IMR-90 (cell line): ENCODE measurements around the gene ZNF362. TPM values are rescaled to one million over a fixed set of nuclear protein-coding genes. Genes with fewer than 3 reads are reported as not detected.

Source experiments
- ATAC-seq: fragments of 200-7000 bp; cut with Tn5 transposase; 2 replicates; pipeline ENCODE4 v1.9.1; 2020; ENCODE audit warnings: low read depth, mild to moderate bottlenecking, moderate library complexity
- BruUV-seq: library from RNA; stranded (reverse); fragments of 400-500 nt; replicated peaks from 2 replicates; lab custom pipeline; 2021; lab: Mats Ljungman, UMichigan
- CTCF ChIA-PET: fragments of 300-600 bp; formaldehyde crosslinking; extraction: SDS; loops from one replicate; lab custom pipeline; 2021; ENCODE audit warnings: antibody characterized with exemption; lab: Yijun Ruan, JAX
- POLR2A ChIA-PET: fragments of 300-600 bp; sonication (Branson Sonifier 250); formaldehyde crosslinking; loops from one replicate; lab custom pipeline; 2022; ENCODE audit warnings: antibody characterized with exemption; ENCODE audit not compliant: unreplicated experiment; lab: Charles Lee
- DNase-seq: peaks from one replicate; pipeline ENCODE4 v3.0.0; 2013
- H2AFZ ChIP-seq: replicated peaks from 2 replicates; pipeline ENCODE3; 2013; ENCODE audit warnings: low read length, mild to moderate bottlenecking; ENCODE audit not compliant: poor library complexity
- H2AK5ac ChIP-seq: 2 replicates; pipeline ENCODE4 v1.6.1; 2013; ENCODE audit warnings: low read depth, low read length, inconsistent platforms
- H2AK9ac ChIP-seq: replicated peaks from 2 replicates; pipeline ENCODE3; 2013; ENCODE audit warnings: mild to moderate bottlenecking, low read depth, low read length, moderate library complexity; ENCODE audit not compliant: poor library complexity
- H2BK120ac ChIP-seq: 2 replicates; pipeline ENCODE4 v1.6.1; 2013; ENCODE audit warnings: low read depth, low read length, inconsistent platforms
- H2BK15ac ChIP-seq: 3 replicates; pipeline ENCODE4 v1.6.1; 2013; ENCODE audit warnings: low read depth, low read length, inconsistent platforms
- H2BK20ac ChIP-seq: 2 replicates; pipeline ENCODE4 v1.6.1; 2013; ENCODE audit warnings: low read depth, mild to moderate bottlenecking, inconsistent platforms, low read length, moderate library complexity
- H2BK5ac ChIP-seq: 2 replicates; pipeline ENCODE4 v1.6.1; 2013; ENCODE audit warnings: mild to moderate bottlenecking, low read depth, low read length, inconsistent platforms; ENCODE audit not compliant: poor library complexity, severe bottlenecking
- H3K14ac ChIP-seq: replicated peaks from 2 replicates; pipeline ENCODE4 v1.6.1; 2013; ENCODE audit warnings: low read depth, low read length, inconsistent platforms
- H3K18ac ChIP-seq: 2 replicates; pipeline ENCODE4 v1.6.1; 2013; ENCODE audit warnings: low read depth, low read length, control low read depth
- H3K23ac ChIP-seq: 2 replicates; pipeline ENCODE4 v1.6.1; 2013; ENCODE audit warnings: low read depth, low read length, inconsistent platforms
- H3K27ac ChIP-seq: 2 replicates; pipeline ENCODE4 v1.5.1; 2013; ENCODE audit warnings: mild to moderate bottlenecking, control low read depth, low read length; ENCODE audit not compliant: insufficient read depth
- H3K27me3 ChIP-seq: 2 replicates; pipeline ENCODE4 v1.6.1; 2013; ENCODE audit warnings: low read length; ENCODE audit not compliant: control insufficient read depth, insufficient read depth
- H3K36me3 ChIP-seq: 2 replicates; pipeline ENCODE4 v1.6.1; 2013; ENCODE audit warnings: low read length, mixed read lengths; ENCODE audit not compliant: control insufficient read depth, insufficient read depth
- H3K4ac ChIP-seq: 2 replicates; pipeline ENCODE4 v1.6.1; 2013; ENCODE audit warnings: low read depth, low read length, inconsistent platforms
- H3K4me1 ChIP-seq: 2 replicates; pipeline ENCODE4 v1.6.1; 2013; ENCODE audit warnings: low read length, mixed read lengths; ENCODE audit not compliant: control insufficient read depth, insufficient read depth
- H3K4me2 ChIP-seq: 2 replicates; pipeline ENCODE4 v1.6.1; 2013; ENCODE audit warnings: low read depth, mild to moderate bottlenecking, control low read depth, low read length, moderate library complexity
- H3K4me3 ChIP-seq: 2 replicates; pipeline ENCODE4 v1.5.1; 2013; ENCODE audit warnings: low read depth, mild to moderate bottlenecking, control low read depth, low read length, moderate library complexity; ENCODE audit not compliant: insufficient read depth
- H3K56ac ChIP-seq: 2 replicates; pipeline ENCODE4 v1.6.1; 2013; ENCODE audit warnings: low read length, inconsistent platforms; ENCODE audit not compliant: insufficient read depth; ENCODE audit errors: extremely low read depth
- H3K79me1 ChIP-seq, 2 experiments: 2 replicates each; pipeline ENCODE4 v1.6.1; 2013; ENCODE audit warnings: low read length in 2 of 2, inconsistent platforms in 1 of 2, low read depth in 1 of 2
- H3K9ac ChIP-seq: 2 replicates; pipeline ENCODE4 v1.6.1; 2013; ENCODE audit warnings: low read depth, low read length, control low read depth
- H3K9me1 ChIP-seq: 2 replicates; pipeline ENCODE4 v1.6.1; 2013; ENCODE audit warnings: low read length, inconsistent platforms; ENCODE audit not compliant: insufficient read depth
- H3K9me3 ChIP-seq: 2 replicates; pipeline ENCODE4 v1.6.1; 2013; ENCODE audit warnings: low read length; ENCODE audit not compliant: control insufficient read depth, insufficient read depth
- H4K20me1 ChIP-seq: 2 replicates; pipeline ENCODE4 v1.6.1; 2013; ENCODE audit warnings: low read length, inconsistent platforms; ENCODE audit not compliant: insufficient read depth
- H4K5ac ChIP-seq: 2 replicates; pipeline ENCODE4 v1.6.1; 2013; ENCODE audit warnings: mild to moderate bottlenecking, low read depth, low read length, control low read depth
- H4K8ac ChIP-seq, 2 experiments: 2 replicates each; pipeline ENCODE4 v1.6.1; 2013; ENCODE audit warnings: low read depth in 2 of 2, low read length in 2 of 2, control low read depth in 1 of 2, inconsistent platforms in 1 of 2
- H4K91ac ChIP-seq: 2 replicates; pipeline ENCODE4 v1.6.1; 2013; ENCODE audit warnings: low read depth, low read length, inconsistent platforms; ENCODE audit not compliant: insufficient read depth
- FOS ChIP-seq: fragments of 150-350 bp; IDR thresholded peaks from 2 replicates; pipeline ENCODE4 v1.6.1; 2016; ENCODE audit warnings: low read depth, low read length
- NFE2L2 ChIP-seq: fragments of 150-350 bp; IDR thresholded peaks from 2 replicates; pipeline ENCODE4 v1.6.1; 2016; ENCODE audit warnings: low read depth, mild to moderate bottlenecking, low read length
- POLR2A ChIP-seq: IDR thresholded peaks from 2 replicates; pipeline ENCODE4 v1.6.1; 2012; ENCODE audit warnings: mild to moderate bottlenecking, low read depth, low read length
- RCOR1 ChIP-seq: IDR thresholded peaks from 2 replicates; pipeline ENCODE4 v1.6.1; 2012; ENCODE audit warnings: mild to moderate bottlenecking, low read length, improper control_type of control experiment; ENCODE audit not compliant: insufficient replicate concordance
- RFX5 ChIP-seq: IDR thresholded peaks from 2 replicates; pipeline ENCODE4 v1.8.0; 2012; ENCODE audit warnings: low read depth, mild to moderate bottlenecking, low read length, moderate library complexity
- SMC3 ChIP-seq: fragments of 150-350 bp; IDR thresholded peaks from 2 replicates; pipeline ENCODE4 v1.6.1; 2016; ENCODE audit warnings: low read depth, mild to moderate bottlenecking, antibody characterized with exemption, low read length, moderate library complexity
- WGBS, 2 experiments: methylation state at CpG; one replicate each; pipeline versions ENCODE4 v1.1.5 to v1.1.7; 2013; ENCODE audit warnings: missing lambda C conversion rate in 2 of 2; ENCODE audit not compliant: insufficient read length in 1 of 2; ENCODE audit errors: extremely low coverage in 2 of 2; 5-methylcytosine and 5-hydroxymethylcytosine counted together
- dilution Hi-C: fragments of 300-500 bp; cut with HindIII; formaldehyde crosslinking; loops from one replicate; pipeline ENCODE4 v1.14.3; 2018; ENCODE audit warnings: low sequenced_read_pairs; ENCODE audit not compliant: unreplicated experiment
- in situ Hi-C: fragments of 300-500 bp; cut with MboI; formaldehyde crosslinking; loops from 3 replicates; pipeline ENCODE4 v1.14.3; 2019; ENCODE audit warnings: low sequenced_read_pairs, inconsistent platforms, mixed read lengths
- intact Hi-C: fragments of 100-400 bp; cut with micrococcal nuclease; formaldehyde crosslinking; loops from 2 replicates; pipeline ENCODE4 v1.10.0; 2022
- polyA plus RNA-seq, 3 experiments: library from polyadenylated mRNA; depleted of rRNA; stranded (reverse); fragments of >200 nt; gene quantifications; 2 replicates each; pipeline ENCODE4 v1.2.3, GENCODE V29; 2012; ENCODE audit warnings: low replicate concordance in 1 of 3
- total RNA-seq: library from RNA; depleted of rRNA; stranded (reverse); fragments of >200 nt; gene quantifications from 2 replicates; pipeline ENCODE4 v1.2.3, GENCODE V29; 2012

ZNF362 gene
- total and polyA plus RNA-seq, 2 of the 4 experiments (the other 2 are of a cell fraction) = 5.7 to 12.9 TPM

GRCh38 chr1:33241866-33242265, 14.4 kb upstream of the ZNF362 start:
- H2AK9ac ChIP-seq = no peak overlapping the region
- H2BK5ac ChIP-seq = no peak overlapping the region
- H3K9me1 ChIP-seq = peaks cover 4% of the 10 kb centered on the region; the same call in 1 of the 2 replicates
- H3K27me3 ChIP-seq = peaks cover 11% of the 10 kb centered on the region
- ATAC-seq = no peak
- H4K8ac ChIP-seq = no peak overlapping the region
- no peak overlapping the region for H3K9ac ChIP-seq
- no peak overlapping the region for H4K5ac ChIP-seq
- in situ Hi-C loops = no loop called here
- H2AK5ac ChIP-seq = no peak overlapping the region
- H3K23ac ChIP-seq = no peak overlapping the region
- no peak overlapping the region; the same call in 1 of the 2 replicates for H3K14ac ChIP-seq
- H3K27ac ChIP-seq = no peak overlapping the region
- H2BK120ac ChIP-seq = no peak overlapping the region
- POLR2A ChIA-PET = no interaction called here
- no peak overlapping the region for H2AFZ ChIP-seq
- H3K4me2 ChIP-seq = no peak overlapping the region
- H2BK20ac ChIP-seq = no peak overlapping the region
- H3K4me1 ChIP-seq = no peaks in the 10 kb centered on the region
- intact Hi-C loops = no loop called here
- no TSS peak for BruUV-seq
- no peak overlapping the region for H2BK15ac ChIP-seq
- no peak overlapping the region for H3K4ac ChIP-seq
- H4K20me1 ChIP-seq = no peaks in the 10 kb centered on the region
- DNase-seq = no peak
- no peaks in the 10 kb centered on the region for H3K36me3 ChIP-seq
- H3K9me3 ChIP-seq = no peaks in the 10 kb centered on the region
- H3K56ac ChIP-seq = no peak overlapping the region
- TF ChIP-seq RCOR1 (no peak), RFX5 (no peak), POLR2A (no peak), FOS (no peak), NFE2L2 (no peak), SMC3 (no peak)
- H3K18ac ChIP-seq = no peak overlapping the region
- no peaks in the 10 kb centered on the region for H3K79me1 ChIP-seq
- H4K91ac ChIP-seq = no peak overlapping the region
- dilution Hi-C loops = no loop called here
- no peak overlapping the region for H3K4me3 ChIP-seq
- CTCF ChIA-PET = no interaction called here
- WGBS, 2 experiments = 60% methylated on average over 3 of the region's 4 CpGs; no CpG with 5 or more reads in 1 of the 2 experiments
